ENCODE measurements around the gene RFX1. TPM values are rescaled to one million over a fixed set of nuclear protein-coding genes. Genes with fewer than 3 reads are reported as not detected.
A peak's percentile ranks its signal among the peaks of the same experiment; 100 is the strongest.

The RFX1 gene
- total RNA-seq, 1 experiment from 2014 or later: 14.9 TPM

- CTCF ChIA-PET: interaction anchor here (0.6 to 0.7 kb wide), 2 partner anchors 34 to 389 kb away, joined by 3 to 4 read pairs; no protein-coding TSS in a partner anchor
- Mint-ChIP-seq H3K4me1 (ENCODE audit: low read depth, unreplicated experiment) (peaks cover 12% of the 10 kb centered on the region), H3K4me3 (ENCODE audit: low read depth, unreplicated experiment) (peak overlapping the region; percentile 75), H3K9me3 (ENCODE audit: low read depth, unreplicated experiment) (no peaks in the 10 kb centered on the region), H3K27me3 (ENCODE audit: unreplicated experiment) (no peaks in the 10 kb centered on the region), H3K27ac (ENCODE audit: unreplicated experiment) (peak overlapping the region; percentile 71), H3K36me3 (ENCODE audit: insufficient read depth, unreplicated experiment) (peaks cover 34% of the 10 kb centered on the region)
- TSS peak; percentile 36 for BruUV-seq (replicated peaks)
- TF ChIP-seq, protein P1, sequence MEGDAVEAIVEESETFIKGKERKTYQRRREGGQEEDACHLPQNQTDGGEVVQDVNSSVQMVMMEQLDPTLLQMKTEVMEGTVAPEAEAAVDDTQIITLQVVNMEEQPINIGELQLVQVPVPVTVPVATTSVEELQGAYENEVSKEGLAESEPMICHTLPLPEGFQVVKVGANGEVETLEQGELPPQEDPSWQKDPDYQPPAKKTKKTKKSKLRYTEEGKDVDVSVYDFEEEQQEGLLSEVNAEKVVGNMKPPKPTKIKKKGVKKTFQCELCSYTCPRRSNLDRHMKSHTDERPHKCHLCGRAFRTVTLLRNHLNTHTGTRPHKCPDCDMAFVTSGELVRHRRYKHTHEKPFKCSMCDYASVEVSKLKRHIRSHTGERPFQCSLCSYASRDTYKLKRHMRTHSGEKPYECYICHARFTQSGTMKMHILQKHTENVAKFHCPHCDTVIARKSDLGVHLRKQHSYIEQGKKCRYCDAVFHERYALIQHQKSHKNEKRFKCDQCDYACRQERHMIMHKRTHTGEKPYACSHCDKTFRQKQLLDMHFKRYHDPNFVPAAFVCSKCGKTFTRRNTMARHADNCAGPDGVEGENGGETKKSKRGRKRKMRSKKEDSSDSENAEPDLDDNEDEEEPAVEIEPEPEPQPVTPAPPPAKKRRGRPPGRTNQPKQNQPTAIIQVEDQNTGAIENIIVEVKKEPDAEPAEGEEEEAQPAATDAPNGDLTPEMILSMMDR (IDR thresholded peaks at IDR 0.05; ENCODE audit: unreplicated experiment): no peak
- intact Hi-C loops (cut with micrococcal nuclease; ENCODE audit: unreplicated experiment): no loop called here
- DNase-seq: peak; percentile 10
Measured at GRCh38 chr19:14004619-14005348, 1.3 kb downstream of the RFX1 start.

DNA sequence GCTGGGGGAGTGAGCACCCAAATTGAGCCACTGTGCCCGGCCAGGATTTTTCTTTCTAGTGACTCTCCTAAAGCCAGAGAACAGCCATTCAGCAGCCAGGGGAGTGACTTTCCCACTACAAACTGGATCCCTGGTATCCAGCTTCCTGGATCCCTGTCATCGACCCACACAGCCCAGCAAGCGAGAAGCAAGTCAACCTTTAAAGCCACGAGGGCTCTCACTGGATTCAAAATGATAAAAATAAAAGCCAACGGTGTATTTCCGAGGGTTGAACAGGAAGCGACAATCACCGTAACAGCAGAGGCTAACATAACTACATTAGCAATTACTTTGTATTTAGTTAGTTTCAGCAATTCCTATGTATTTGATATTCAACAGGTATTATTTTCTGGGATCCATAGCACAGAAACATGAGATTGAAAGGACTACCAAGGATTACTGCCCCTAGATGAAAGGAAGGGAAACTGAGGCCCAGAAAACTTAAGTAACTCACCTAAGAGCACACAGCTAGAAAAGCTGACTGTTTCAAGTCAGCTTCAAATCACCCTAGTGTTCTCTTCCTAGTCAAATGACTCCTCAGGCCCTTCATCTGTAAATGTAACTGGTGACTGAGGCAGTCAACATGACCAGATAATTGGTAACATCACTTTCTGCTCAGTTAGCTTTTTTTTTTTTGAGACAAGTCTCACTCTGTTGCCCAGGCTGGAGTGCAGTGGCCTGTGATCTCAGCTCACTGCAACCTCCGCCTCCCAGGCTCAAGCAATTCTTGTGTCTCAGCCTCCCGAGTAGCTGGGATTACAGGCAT, 2.7 kb downstream of the RFX1 start:
- Mint-ChIP-seq H3K27ac (ENCODE audit: unreplicated experiment) (no peak overlapping the region), H3K4me1 (ENCODE audit: low read depth, unreplicated experiment) (peaks cover 4% of the 10 kb centered on the region), H3K27me3 (ENCODE audit: unreplicated experiment) (no peaks in the 10 kb centered on the region), H3K36me3 (ENCODE audit: insufficient read depth, unreplicated experiment) (peaks cover 34% of the 10 kb centered on the region), H3K4me3 (ENCODE audit: low read depth, unreplicated experiment) (no peak overlapping the region), H3K9me3 (ENCODE audit: low read depth, unreplicated experiment) (no peaks in the 10 kb centered on the region)
- no peak for DNase-seq
- TSS peak; percentile 17 for BruUV-seq (replicated peaks)
- CTCF ChIA-PET: interaction anchor here (0.6 kb wide), 1 partner anchor 67 kb away, joined by 4 read pairs; no protein-coding TSS in a partner anchor
- intact Hi-C loops (cut with micrococcal nuclease; ENCODE audit: unreplicated experiment): no loop called here
- TF ChIP-seq, protein P1 (IDR thresholded peaks at IDR 0.05; ENCODE audit: unreplicated experiment): no peak

GRCh38 chr19:14002571-14003250, 3.4 kb downstream of the RFX1 start:
- DNase-seq: no peak
- Mint-ChIP-seq H3K27ac (ENCODE audit: unreplicated experiment) (no peak overlapping the region), H3K36me3 (ENCODE audit: insufficient read depth, unreplicated experiment) (peaks cover 32% of the 10 kb centered on the region), H3K4me3 (ENCODE audit: low read depth, unreplicated experiment) (no peak overlapping the region), H3K9me3 (ENCODE audit: low read depth, unreplicated experiment) (no peaks in the 10 kb centered on the region), H3K4me1 (ENCODE audit: low read depth, unreplicated experiment) (no peaks in the 10 kb centered on the region), H3K27me3 (ENCODE audit: unreplicated experiment) (no peaks in the 10 kb centered on the region)
- BruUV-seq (replicated peaks): no TSS peak
- intact Hi-C loops (cut with micrococcal nuclease; ENCODE audit: unreplicated experiment): no loop called here
- TF ChIP-seq, protein P1 (IDR thresholded peaks at IDR 0.05; ENCODE audit: unreplicated experiment): no peak
- CTCF ChIA-PET: no interaction called here

GRCh38 chr19:14000691-14001375, 5.3 kb downstream of the RFX1 start:
- CTCF ChIA-PET: no interaction called here
- TF ChIP-seq, protein P1 (IDR thresholded peaks at IDR 0.05; ENCODE audit: unreplicated experiment): no peak
- intact Hi-C loops (cut with micrococcal nuclease; ENCODE audit: unreplicated experiment): no loop called here
- no TSS peak for BruUV-seq (replicated peaks)
- H3K27ac Mint-ChIP-seq (ENCODE audit: unreplicated experiment): no peak overlapping the region
- H3K9me3 Mint-ChIP-seq (ENCODE audit: low read depth, unreplicated experiment): no peaks in the 10 kb centered on the region
- no peak overlapping the region for H3K4me3 Mint-ChIP-seq (ENCODE audit: low read depth, unreplicated experiment)
- no peak for DNase-seq
- H3K36me3 Mint-ChIP-seq (ENCODE audit: insufficient read depth, unreplicated experiment): peaks cover 13% of the 10 kb centered on the region
- H3K27me3 Mint-ChIP-seq (ENCODE audit: unreplicated experiment): no peaks in the 10 kb centered on the region
- H3K4me1 Mint-ChIP-seq (ENCODE audit: low read depth, unreplicated experiment): no peaks in the 10 kb centered on the region

Data from Calu3 (cell line).